ENCODE measurements around the gene RNF212.
"Not testable (repeated sequence)": the region's sequence is repeated elsewhere in the genome, so short reads cannot be mapped to it uniquely, and the experiment has no call there.

RNF212 gene

GRCh38 chr4:1065732-1066131 is 47.6 kb downstream of the RNF212 start:
- no peak for DNase-seq (ENCODE audit: low read depth in 3 of 3)

- DNase-seq (ENCODE audit: low read depth in 3 of 3): no peak
These were observed 50.9 kb downstream of the RNF212 start for GRCh38 chr4:1062419-1062818.

GRCh38 chr4:1061760-1062159 is 51.6 kb downstream of the RNF212 start:
- no peak for DNase-seq (ENCODE audit: low read depth in 3 of 3)

GRCh38 chr4:1061056-1061700 is 52.2 kb downstream of the RNF212 start:
- no peak for DNase-seq (ENCODE audit: low read depth in 3 of 3)

- DNase-seq (ENCODE audit: low read depth in 3 of 3): no peak
These were observed 52.7 kb downstream of the RNF212 start for GRCh38 chr4:1060621-1061020.

GRCh38 chr4:1060121-1060520 is 53.2 kb downstream of the RNF212 start:
- DNase-seq (ENCODE audit: low read depth in 3 of 3): no peak

- DNase-seq (ENCODE audit: low read depth in 3 of 3): no peak
These were observed 54.2 kb downstream of the RNF212 start for GRCh38 chr4:1058997-1059665.

- no peak for DNase-seq (ENCODE audit: low read depth in 3 of 3)
These were observed 55.0 kb downstream of the RNF212 start for GRCh38 chr4:1058198-1058996.

- DNase-seq (ENCODE audit: low read depth in 3 of 3): no peak
These were observed 56.0 kb downstream of the RNF212 start for GRCh38 chr4:1057403-1057745.

- DNase-seq (ENCODE audit: low read depth in 3 of 3): no peak
These were observed 56.5 kb downstream of the RNF212 start for GRCh38 chr4:1056671-1057402.

GRCh38 chr4:1055721-1056590 is 57.4 kb downstream of the RNF212 start:
- DNase-seq (ENCODE audit: low read depth in 3 of 3): peak; percentile 55 to 75 (median 56)

GRCh38 chr4:1055243-1055701 is 58.1 kb downstream of the RNF212 start:
- not testable (repeated sequence) for DNase-seq (ENCODE audit: low read depth in 3 of 3)

- not testable (repeated sequence) for DNase-seq (ENCODE audit: low read depth in 3 of 3)
These were observed 58.6 kb downstream of the RNF212 start for GRCh38 chr4:1054696-1055242.

- not testable (repeated sequence) for DNase-seq (ENCODE audit: low read depth in 3 of 3)
These were observed 59.5 kb downstream of the RNF212 start for GRCh38 chr4:1053891-1054290.

- no peak for DNase-seq (ENCODE audit: low read depth in 3 of 3)
These were observed 60.2 kb downstream of the RNF212 start for GRCh38 chr4:1053080-1053661.

GRCh38 chr4:1052231-1052671 is 61.1 kb downstream of the RNF212 start:
- DNase-seq (ENCODE audit: low read depth in 3 of 3): no peak

- DNase-seq (ENCODE audit: low read depth in 3 of 3): no peak
These were observed 61.9 kb downstream of the RNF212 start for GRCh38 chr4:1051472-1051871.

- DNase-seq (ENCODE audit: low read depth in 3 of 3): no peak
These were observed 62.7 kb downstream of the RNF212 start for GRCh38 chr4:1050486-1051213.

GRCh38 chr4:1049591-1049905 is 63.8 kb downstream of the RNF212 start:
- no peak for DNase-seq (ENCODE audit: low read depth in 3 of 3)
